Measurements from ENCODE around the gene SLC2A13.

DNA sequence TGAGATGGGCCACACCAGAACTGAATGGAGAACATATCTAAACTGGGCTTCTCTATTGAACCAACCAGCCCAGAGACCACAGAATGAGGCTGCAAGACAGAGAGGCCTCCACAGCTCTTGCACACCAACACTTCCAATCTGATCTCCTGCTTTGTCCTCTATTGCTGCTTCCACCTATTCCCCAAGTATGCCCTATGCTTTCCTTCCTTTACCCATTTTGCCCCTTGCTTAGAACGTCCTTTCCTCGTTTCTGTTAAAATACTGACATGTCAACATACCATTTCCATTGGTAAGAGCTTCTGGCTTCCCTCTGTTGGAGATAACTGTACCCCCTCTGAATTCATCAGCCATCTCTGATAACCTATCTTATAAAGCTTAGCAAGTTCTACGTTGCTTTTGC is 2.8 kb downstream of the SLC2A13 start:
- TF ChIP-seq, protein P1, sequence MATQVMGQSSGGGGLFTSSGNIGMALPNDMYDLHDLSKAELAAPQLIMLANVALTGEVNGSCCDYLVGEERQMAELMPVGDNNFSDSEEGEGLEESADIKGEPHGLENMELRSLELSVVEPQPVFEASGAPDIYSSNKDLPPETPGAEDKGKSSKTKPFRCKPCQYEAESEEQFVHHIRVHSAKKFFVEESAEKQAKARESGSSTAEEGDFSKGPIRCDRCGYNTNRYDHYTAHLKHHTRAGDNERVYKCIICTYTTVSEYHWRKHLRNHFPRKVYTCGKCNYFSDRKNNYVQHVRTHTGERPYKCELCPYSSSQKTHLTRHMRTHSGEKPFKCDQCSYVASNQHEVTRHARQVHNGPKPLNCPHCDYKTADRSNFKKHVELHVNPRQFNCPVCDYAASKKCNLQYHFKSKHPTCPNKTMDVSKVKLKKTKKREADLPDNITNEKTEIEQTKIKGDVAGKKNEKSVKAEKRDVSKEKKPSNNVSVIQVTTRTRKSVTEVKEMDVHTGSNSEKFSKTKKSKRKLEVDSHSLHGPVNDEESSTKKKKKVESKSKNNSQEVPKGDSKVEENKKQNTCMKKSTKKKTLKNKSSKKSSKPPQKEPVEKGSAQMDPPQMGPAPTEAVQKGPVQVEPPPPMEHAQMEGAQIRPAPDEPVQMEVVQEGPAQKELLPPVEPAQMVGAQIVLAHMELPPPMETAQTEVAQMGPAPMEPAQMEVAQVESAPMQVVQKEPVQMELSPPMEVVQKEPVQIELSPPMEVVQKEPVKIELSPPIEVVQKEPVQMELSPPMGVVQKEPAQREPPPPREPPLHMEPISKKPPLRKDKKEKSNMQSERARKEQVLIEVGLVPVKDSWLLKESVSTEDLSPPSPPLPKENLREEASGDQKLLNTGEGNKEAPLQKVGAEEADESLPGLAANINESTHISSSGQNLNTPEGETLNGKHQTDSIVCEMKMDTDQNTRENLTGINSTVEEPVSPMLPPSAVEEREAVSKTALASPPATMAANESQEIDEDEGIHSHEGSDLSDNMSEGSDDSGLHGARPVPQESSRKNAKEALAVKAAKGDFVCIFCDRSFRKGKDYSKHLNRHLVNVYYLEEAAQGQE (IDR thresholded peaks at IDR 0.05) = no peak
- TF ChIP-seq HNF4G (IDR thresholded peaks at IDR 0.05) (no peak), NR2F2 (IDR thresholded peaks at IDR 0.05) (no peak), TAF1 (conservative IDR thresholded peaks at IDR 0.05) (no peak)
- TF ChIP-seq, protein P2, sequence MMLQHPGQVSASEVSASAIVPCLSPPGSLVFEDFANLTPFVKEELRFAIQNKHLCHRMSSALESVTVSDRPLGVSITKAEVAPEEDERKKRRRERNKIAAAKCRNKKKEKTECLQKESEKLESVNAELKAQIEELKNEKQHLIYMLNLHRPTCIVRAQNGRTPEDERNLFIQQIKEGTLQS (IDR thresholded peaks at IDR 0.05) = no peak
- TF ChIP-seq, protein P3, sequence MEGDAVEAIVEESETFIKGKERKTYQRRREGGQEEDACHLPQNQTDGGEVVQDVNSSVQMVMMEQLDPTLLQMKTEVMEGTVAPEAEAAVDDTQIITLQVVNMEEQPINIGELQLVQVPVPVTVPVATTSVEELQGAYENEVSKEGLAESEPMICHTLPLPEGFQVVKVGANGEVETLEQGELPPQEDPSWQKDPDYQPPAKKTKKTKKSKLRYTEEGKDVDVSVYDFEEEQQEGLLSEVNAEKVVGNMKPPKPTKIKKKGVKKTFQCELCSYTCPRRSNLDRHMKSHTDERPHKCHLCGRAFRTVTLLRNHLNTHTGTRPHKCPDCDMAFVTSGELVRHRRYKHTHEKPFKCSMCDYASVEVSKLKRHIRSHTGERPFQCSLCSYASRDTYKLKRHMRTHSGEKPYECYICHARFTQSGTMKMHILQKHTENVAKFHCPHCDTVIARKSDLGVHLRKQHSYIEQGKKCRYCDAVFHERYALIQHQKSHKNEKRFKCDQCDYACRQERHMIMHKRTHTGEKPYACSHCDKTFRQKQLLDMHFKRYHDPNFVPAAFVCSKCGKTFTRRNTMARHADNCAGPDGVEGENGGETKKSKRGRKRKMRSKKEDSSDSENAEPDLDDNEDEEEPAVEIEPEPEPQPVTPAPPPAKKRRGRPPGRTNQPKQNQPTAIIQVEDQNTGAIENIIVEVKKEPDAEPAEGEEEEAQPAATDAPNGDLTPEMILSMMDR (IDR thresholded peaks at IDR 0.05; ENCODE audit: low read depth, low read length, missing input control) = no peak
